ENCODE measurements around the gene MAPK8IP3. TPM values are rescaled to one million over a fixed set of nuclear protein-coding genes. Genes with fewer than 3 reads are reported as not detected.
A peak's percentile ranks its signal among the peaks of the same experiment; 100 is the strongest.

The MAPK8IP3 gene
- polyA plus RNA-seq, 3 donors = 1.1 to 185 (median 2.1) TPM

GRCh38 chr16:1770328-1771187 is 64.6 kb downstream of the MAPK8IP3 start:
- peaks cover 0 to 1% (median 0%) of the 10 kb centered on the region in 3 donors for H3K27me3 Mint-ChIP-seq (ENCODE audit: low read depth in 3 of 3)
- Histone ChIP-seq H3K4me1 (ENCODE audit: control insufficient read depth in 1 of 2, insufficient read depth in 2 of 2, low read length in 2 of 2) (peaks cover 30 to 45% of the 10 kb centered on the region in 2 donors), H3K27ac (ENCODE audit: low read depth in 1 of 2, low read length in 2 of 2) (peak overlapping the region in 1 of 2 donors; percentile 20), H4K20me1 (ENCODE audit: insufficient read depth, low read length) (peaks cover 67% of the 10 kb centered on the region), H3K27me3 (ENCODE audit: control insufficient read depth in 2 of 2, insufficient read depth in 2 of 2, low read length in 2 of 2) (no peaks in the 10 kb centered on the region), H3K9me3 (replicated peaks in 1 of 2; ENCODE audit: control insufficient read depth in 1 of 2, insufficient read depth in 1 of 2, low read length in 2 of 2) (no peaks in the 10 kb centered on the region), H2AFZ (ENCODE audit: insufficient read depth, low read depth, low read length, poor library complexity, severe bottlenecking) (peak overlapping the region; percentile 92), H3K4me3 (replicated peaks in 1 of 3; ENCODE audit: low read depth in 2 of 3, low read length in 3 of 3) (peak overlapping the region; percentile 49 to 99 (median 89)), H3K36me3 (replicated peaks in 1 of 2; ENCODE audit: control insufficient read depth in 1 of 2, insufficient read depth in 2 of 2, low read length in 2 of 2) (peaks cover 43 to 45% of the 10 kb centered on the region in 2 donors), H3K4me2 (replicated peaks; ENCODE audit: extremely low read depth, low read length, poor library complexity, severe bottlenecking) (peak overlapping the region; percentile 100), H3K9ac (ENCODE audit: insufficient read depth, low read length, poor library complexity, severe bottlenecking) (peak overlapping the region; percentile 72), H3K79me2 (ENCODE audit: insufficient read depth, low read length) (peaks cover 41% of the 10 kb centered on the region)
- 16% methylated on average over 73 of the region's 81 CpGs for WGBS (ENCODE audit: insufficient coverage)
- H3K4me3 Mint-ChIP-seq = peak overlapping the region; percentile 90 to 94
- TF ChIP-seq, protein P1, sequence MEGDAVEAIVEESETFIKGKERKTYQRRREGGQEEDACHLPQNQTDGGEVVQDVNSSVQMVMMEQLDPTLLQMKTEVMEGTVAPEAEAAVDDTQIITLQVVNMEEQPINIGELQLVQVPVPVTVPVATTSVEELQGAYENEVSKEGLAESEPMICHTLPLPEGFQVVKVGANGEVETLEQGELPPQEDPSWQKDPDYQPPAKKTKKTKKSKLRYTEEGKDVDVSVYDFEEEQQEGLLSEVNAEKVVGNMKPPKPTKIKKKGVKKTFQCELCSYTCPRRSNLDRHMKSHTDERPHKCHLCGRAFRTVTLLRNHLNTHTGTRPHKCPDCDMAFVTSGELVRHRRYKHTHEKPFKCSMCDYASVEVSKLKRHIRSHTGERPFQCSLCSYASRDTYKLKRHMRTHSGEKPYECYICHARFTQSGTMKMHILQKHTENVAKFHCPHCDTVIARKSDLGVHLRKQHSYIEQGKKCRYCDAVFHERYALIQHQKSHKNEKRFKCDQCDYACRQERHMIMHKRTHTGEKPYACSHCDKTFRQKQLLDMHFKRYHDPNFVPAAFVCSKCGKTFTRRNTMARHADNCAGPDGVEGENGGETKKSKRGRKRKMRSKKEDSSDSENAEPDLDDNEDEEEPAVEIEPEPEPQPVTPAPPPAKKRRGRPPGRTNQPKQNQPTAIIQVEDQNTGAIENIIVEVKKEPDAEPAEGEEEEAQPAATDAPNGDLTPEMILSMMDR (IDR thresholded peaks at IDR 0.05) = no peak
- DNase-seq = no peak
- intact Hi-C loops (cut with micrococcal nuclease) = loop anchor here (5.0 to 10.0 kb wide), 4 partner anchors 66 to 348 kb away; partner anchors contain the start of genes CLCN7 (in 1 of the 2), MAPK8IP3 (in 1 of the 2) and UQCC4 (in 1 of the 2)
- H3K36me3 Mint-ChIP-seq = peaks cover 24 to 45% of the 10 kb centered on the region in 2 donors
- H3K4me1 Mint-ChIP-seq = peaks cover 28% of the 10 kb centered on the region
- H3K9me3 Mint-ChIP-seq = peaks cover 0 to 2% (median 0%) of the 10 kb centered on the region in 7 donors
- peak overlapping the region in 4 of 7 donors; percentile 9 to 66 (median 48) for H3K27ac Mint-ChIP-seq

- under 1% methylated on average over 66 of the region's 79 CpGs for WGBS (ENCODE audit: insufficient coverage)
- Mint-ChIP-seq H3K36me3 (peaks cover 17 to 43% of the 10 kb centered on the region in 2 donors), H3K9me3 (peaks cover 0 to 2% (median 0%) of the 10 kb centered on the region in 7 donors), H3K4me1 (peaks cover 28% of the 10 kb centered on the region), H3K27me3 (ENCODE audit: low read depth in 3 of 3) (peaks cover 0 to 1% (median 0%) of the 10 kb centered on the region in 3 donors), H3K27ac (peak within 1 kb of the TSS; percentile 58 to 89 (median 84)), H3K4me3 (peak within 1 kb of the TSS; percentile 90 to 94)
- Histone ChIP-seq H3K4me2 (replicated peaks; ENCODE audit: extremely low read depth, low read length, poor library complexity, severe bottlenecking) (peak within 1 kb of the TSS; percentile 100), H3K36me3 (replicated peaks in 1 of 2; ENCODE audit: control insufficient read depth in 1 of 2, insufficient read depth in 2 of 2, low read length in 2 of 2) (peaks cover 42 to 45% of the 10 kb centered on the region in 2 donors), H3K79me2 (ENCODE audit: insufficient read depth, low read length) (peaks cover 41% of the 10 kb centered on the region), H3K27me3 (ENCODE audit: control insufficient read depth in 2 of 2, insufficient read depth in 2 of 2, low read length in 2 of 2) (no peaks in the 10 kb centered on the region), H2AFZ (ENCODE audit: insufficient read depth, low read depth, low read length, poor library complexity, severe bottlenecking) (peak within 1 kb of the TSS; percentile 92), H3K4me1 (ENCODE audit: control insufficient read depth in 1 of 2, insufficient read depth in 2 of 2, low read length in 2 of 2) (peaks cover 30 to 45% of the 10 kb centered on the region in 2 donors), H3K27ac (ENCODE audit: low read depth in 1 of 2, low read length in 2 of 2) (peak within 1 kb of the TSS; percentile 10 to 77), H3K4me3 (replicated peaks in 1 of 3; ENCODE audit: low read depth in 2 of 3, low read length in 3 of 3) (peak within 1 kb of the TSS; percentile 78 to 99 (median 89)), H3K9ac (ENCODE audit: insufficient read depth, low read length, poor library complexity, severe bottlenecking) (peak within 1 kb of the TSS; percentile 84), H3K9me3 (replicated peaks in 1 of 2; ENCODE audit: control insufficient read depth in 1 of 2, insufficient read depth in 1 of 2, low read length in 2 of 2) (no peaks in the 10 kb centered on the region), H4K20me1 (ENCODE audit: insufficient read depth, low read length) (peaks cover 74% of the 10 kb centered on the region)
- intact Hi-C loops (cut with micrococcal nuclease) = loop anchor here (5.0 to 10.0 kb wide), 4 partner anchors 67 to 349 kb away; partner anchors contain the start of genes CLCN7 (in 1 of the 2), MAPK8IP3 (in 1 of the 2) and UQCC4 (in 1 of the 2)
- peak; percentile 53 to 61 (median 60) for DNase-seq
- TF ChIP-seq, protein P1 (IDR thresholded peaks at IDR 0.05) = no peak
Measured at GRCh38 chr16:1771188-1771863, 65.3 kb downstream of the MAPK8IP3 start, which contains the start of gene NME3. TSS of gene NME3 (minus strand) at chr16:1771543. CDS start at chr16:1771534, 9 bp downstream.
